Gastroesophageal sphincter (tissue), 4 donors: ENCODE measurements around the gene HPCAL1. TPM values are rescaled to one million over a fixed set of nuclear protein-coding genes. Genes with fewer than 3 reads are reported as not detected.

Experiments
- ATAC-seq: fragments of 150-250 bp; one replicate; pipeline ENCODE4 v1.9.1; 2016; ENCODE audit warnings: mild to moderate bottlenecking, moderate library complexity
- H3K27ac ChIP-seq, 4 donors: fragments of 200-600 bp; sonication (generic) in 3 of 4; 1 replicate in 3 of 4; 2 replicates in 1 of 4; pipeline ENCODE4 v1.5.1; 2016 to 2019
- H3K27me3 ChIP-seq: fragments of 200-600 bp; sonication (generic); one replicate; pipeline ENCODE4 v1.5.1; 2019
- H3K36me3 ChIP-seq, 2 donors: fragments of 200-600 bp; sonication (generic); one replicate each; pipeline ENCODE4 v1.5.1; 2019; ENCODE audit warnings: control low read depth in 1 of 2
- H3K4me1 ChIP-seq, 3 donors: fragments of 200-600 bp; sonication (generic); 1 replicate in 2 of 3; 2 replicates in 1 of 3; pipeline ENCODE4 v1.5.1; 2016 to 2019; ENCODE audit warnings: control low read depth in 2 of 3
- H3K4me3 ChIP-seq, 2 donors: fragments of 200-600 bp; sonication (generic); one replicate each; pipeline ENCODE4 v1.5.1; 2019; ENCODE audit warnings: mild to moderate bottlenecking in 1 of 2, moderate library complexity in 1 of 2
- H3K9me3 ChIP-seq, 3 donors: fragments of 200-600 bp; sonication (generic); one replicate each; pipeline ENCODE4 v1.5.1; 2017 to 2019; ENCODE audit warnings: control low read depth in 2 of 3
- CTCF ChIP-seq, 4 experiments: fragments of 200-600 bp in 2 of 4; fragments of 450-650 bp in 2 of 4; sonication (generic) in 1 of 4; IDR thresholded peaks; one replicate each; pipeline ENCODE4 v1.5.1; 2017 to 2019; ENCODE audit warnings: antibody characterized with exemption in 4 of 4, mild to moderate bottlenecking in 2 of 4, moderate library complexity in 2 of 4
- EP300 ChIP-seq: sonication (generic); formaldehyde crosslinking; IDR thresholded peaks from one replicate; pipeline ENCODE4 v1.6.1; 2017; ENCODE audit warnings: antibody characterized with exemption, mild to moderate bottlenecking
- POLR2A ChIP-seq, 2 donors: fragments of 450-650 bp; IDR thresholded peaks; one replicate each; pipeline ENCODE4 v1.6.1; 2017; ENCODE audit warnings: antibody characterized with exemption in 2 of 2, mild to moderate bottlenecking in 2 of 2, moderate library complexity in 1 of 2
- POLR2AphosphoS5 ChIP-seq: sonication (generic); formaldehyde crosslinking; IDR thresholded peaks from one replicate; pipeline ENCODE4 v1.6.1; 2017; ENCODE audit warnings: antibody characterized with exemption
- WGBS, 2 donors: methylation state at CpG; one replicate each; pipeline ENCODE4 v1.1.5; 2018; ENCODE audit warnings: low coverage in 1 of 2; 5-methylcytosine and 5-hydroxymethylcytosine counted together
- total RNA-seq, 4 donors: library from RNA; depleted of rRNA; stranded (reverse); fragments of >200 nt; gene quantifications; one replicate each; pipeline ENCODE4 v1.1.0, GENCODE V29; 2016

Gene HPCAL1
- total RNA-seq, 4 donors from 2014 or later: 17.0 to 42.1 (median 29.8) TPM

- ATAC-seq: no peak
- no peak for TF ChIP-seq POLR2A (IDR thresholded peaks at IDR 0.05)
- no peak for TF ChIP-seq CTCF (IDR thresholded peaks at IDR 0.05)
- no peak for TF ChIP-seq POLR2AphosphoS5
- TF ChIP-seq EP300: no peak
- Histone ChIP-seq H3K27ac (no peak overlapping the region), H3K36me3 (no peaks in the 10 kb centered on the region), H3K27me3 (no peaks in the 10 kb centered on the region), H3K9me3 (no peaks in the 10 kb centered on the region), H3K4me1 (peaks cover 0 to 54% (median 17%) of the 10 kb centered on the region in 3 donors), H3K4me3 (no peak overlapping the region)
- WGBS, 2 donors: 78 to 94% methylated on average over 3 to 6 of the region's 7 CpGs
Measured at GRCh38 chr2:10327896-10328669, 25.4 kb downstream of the HPCAL1 start.

- 83 to 100% methylated on average over 5 to 7 of the region's 12 CpGs for WGBS, 2 donors
- no peak for ATAC-seq
- Histone ChIP-seq H3K4me3 (no peak overlapping the region), H3K4me1 (peaks cover 0 to 54% (median 17%) of the 10 kb centered on the region in 3 donors), H3K9me3 (no peaks in the 10 kb centered on the region), H3K27ac (no peak overlapping the region), H3K27me3 (no peaks in the 10 kb centered on the region), H3K36me3 (no peaks in the 10 kb centered on the region)
- TF ChIP-seq POLR2A (IDR thresholded peaks at IDR 0.05) (no peak), EP300 (no peak), CTCF (IDR thresholded peaks at IDR 0.05) (no peak), POLR2AphosphoS5 (no peak)
Measured at GRCh38 chr2:10328670-10329579, 26.2 kb downstream of the HPCAL1 start.

- H3K27ac ChIP-seq: peak overlapping the region in 1 of 4 donors; percentile 17
- H3K9me3 ChIP-seq: no peaks in the 10 kb centered on the region
- TF ChIP-seq CTCF (IDR thresholded peaks at IDR 0.05) (no peak), POLR2AphosphoS5 (no peak), POLR2A (IDR thresholded peaks at IDR 0.05) (no peak), EP300 (no peak)
- no peaks in the 10 kb centered on the region for H3K27me3 ChIP-seq
- H3K4me3 ChIP-seq: no peak overlapping the region
- H3K36me3 ChIP-seq: no peaks in the 10 kb centered on the region
- ATAC-seq: no peak
- H3K4me1 ChIP-seq: peaks cover 0 to 54% (median 17%) of the 10 kb centered on the region in 3 donors
- 75 to 80% methylated on average over 1 to 5 of the region's 6 CpGs for WGBS, 2 donors
Measured at GRCh38 chr2:10329580-10329879, 26.8 kb downstream of the HPCAL1 start.

- H3K36me3 ChIP-seq: peaks cover 0 to under 1% of the 10 kb centered on the region in 2 donors
- H3K4me3 ChIP-seq: no peak overlapping the region
- H3K27ac ChIP-seq: peak overlapping the region in 1 of 4 donors; percentile 17
- TF ChIP-seq EP300: no peak
- H3K27me3 ChIP-seq: no peaks in the 10 kb centered on the region
- peaks cover 0 to 4% (median 0%) of the 10 kb centered on the region in 3 donors for H3K9me3 ChIP-seq
- H3K4me1 ChIP-seq: peaks cover 0 to 53% (median 17%) of the 10 kb centered on the region in 3 donors
- 68 to 80% methylated on average over 1 to 15 of the region's 21 CpGs for WGBS, 2 donors
- ATAC-seq: no peak
Measured at GRCh38 chr2:10329880-10330699, 27.4 kb downstream of the HPCAL1 start.

GRCh38 chr2:10330700-10331026, 28.0 kb downstream of the HPCAL1 start:
- no peak for TF ChIP-seq POLR2A (IDR thresholded peaks at IDR 0.05)
- no peak for TF ChIP-seq EP300
- no peak for TF ChIP-seq CTCF (IDR thresholded peaks at IDR 0.05)
- TF ChIP-seq POLR2AphosphoS5: no peak
- 60 to 74% methylated on average over 1 to 8 of the region's 9 CpGs for WGBS, 2 donors
- H3K4me1 ChIP-seq: peaks cover 0 to 47% (median 17%) of the 10 kb centered on the region in 3 donors
- ATAC-seq: no peak
- H3K27me3 ChIP-seq: no peaks in the 10 kb centered on the region
- peak overlapping the region in 2 of 4 donors; percentile 6 to 51 for H3K27ac ChIP-seq
- H3K4me3 ChIP-seq: peak overlapping the region in 1 of 2 donors; percentile 20
- peaks cover 0 to 3% of the 10 kb centered on the region in 2 donors for H3K36me3 ChIP-seq
- peaks cover 0 to 9% (median 0%) of the 10 kb centered on the region in 3 donors for H3K9me3 ChIP-seq
